RWPE2 (cell line): Measurements from ENCODE around the gene HS3ST3A1.

Experiments
- ATAC-seq: fragments of 200-7000 bp; cut with Tn5 transposase; 3 replicates; pipeline ENCODE4 v1.9.1; 2021; ENCODE audit warnings: low read depth
- DNase-seq: peaks from one replicate; pipeline ENCODE4 v3.0.0-alpha.2; 2020; ENCODE audit warnings: low spot score
- H3K27ac ChIP-seq: fragments of 450-650 bp; 2 replicates; pipeline ENCODE4 v1.5.1; 2017; ENCODE audit warnings: mild to moderate bottlenecking; ENCODE audit not compliant: poor library complexity, severe bottlenecking
- H3K27me3 ChIP-seq: fragments of 250-450 bp; sonication (Bioruptor Pico); 2 replicates; pipeline ENCODE4 v1.5.1; 2021; ENCODE audit warnings: mild to moderate bottlenecking, moderate library complexity; ENCODE audit not compliant: insufficient read depth, poor library complexity, severe bottlenecking
- H3K36me3 ChIP-seq: fragments of 250-450 bp; sonication (Bioruptor Pico); 2 replicates; pipeline ENCODE4 v1.5.1; 2020; ENCODE audit warnings: low read depth, mild to moderate bottlenecking, moderate library complexity
- H3K4me1 ChIP-seq: fragments of 250-450 bp; sonication (Bioruptor Pico); 2 replicates; pipeline ENCODE4 v1.5.1; 2021; ENCODE audit warnings: mild to moderate bottlenecking, moderate library complexity; ENCODE audit not compliant: insufficient read depth, poor library complexity, severe bottlenecking
- H3K4me3 ChIP-seq: fragments of 250-450 bp; sonication (Bioruptor Pico); 2 replicates; pipeline ENCODE4 v1.5.1; 2021; ENCODE audit warnings: mild to moderate bottlenecking, moderate library complexity; ENCODE audit not compliant: severe bottlenecking
- H3K9me3 ChIP-seq: fragments of 250-450 bp; sonication (Bioruptor Pico); 2 replicates; pipeline ENCODE4 v1.5.1; 2021; ENCODE audit warnings: mild to moderate bottlenecking, moderate library complexity; ENCODE audit not compliant: severe bottlenecking
- TF ChIP-seq, protein P1 (sequence below): fragments of 450-650 bp; IDR thresholded peaks from one replicate; pipeline ENCODE4 v1.5.1; 2017; ENCODE audit warnings: mild to moderate bottlenecking, moderate library complexity; ENCODE audit not compliant: poor library complexity, severe bottlenecking

The HS3ST3A1 gene

GRCh38 chr17:13509527-13509926, 92.2 kb downstream of the HS3ST3A1 start:
- Histone ChIP-seq H3K9me3 (no peaks in the 10 kb centered on the region), H3K27ac (no peak overlapping the region), H3K27me3 (no peaks in the 10 kb centered on the region), H3K36me3 (no peaks in the 10 kb centered on the region), H3K4me3 (no peak overlapping the region), H3K4me1 (peaks cover 7% of the 10 kb centered on the region)
- DNase-seq, result no peak
- ATAC-seq, result no peak
- TF ChIP-seq, protein P1, sequence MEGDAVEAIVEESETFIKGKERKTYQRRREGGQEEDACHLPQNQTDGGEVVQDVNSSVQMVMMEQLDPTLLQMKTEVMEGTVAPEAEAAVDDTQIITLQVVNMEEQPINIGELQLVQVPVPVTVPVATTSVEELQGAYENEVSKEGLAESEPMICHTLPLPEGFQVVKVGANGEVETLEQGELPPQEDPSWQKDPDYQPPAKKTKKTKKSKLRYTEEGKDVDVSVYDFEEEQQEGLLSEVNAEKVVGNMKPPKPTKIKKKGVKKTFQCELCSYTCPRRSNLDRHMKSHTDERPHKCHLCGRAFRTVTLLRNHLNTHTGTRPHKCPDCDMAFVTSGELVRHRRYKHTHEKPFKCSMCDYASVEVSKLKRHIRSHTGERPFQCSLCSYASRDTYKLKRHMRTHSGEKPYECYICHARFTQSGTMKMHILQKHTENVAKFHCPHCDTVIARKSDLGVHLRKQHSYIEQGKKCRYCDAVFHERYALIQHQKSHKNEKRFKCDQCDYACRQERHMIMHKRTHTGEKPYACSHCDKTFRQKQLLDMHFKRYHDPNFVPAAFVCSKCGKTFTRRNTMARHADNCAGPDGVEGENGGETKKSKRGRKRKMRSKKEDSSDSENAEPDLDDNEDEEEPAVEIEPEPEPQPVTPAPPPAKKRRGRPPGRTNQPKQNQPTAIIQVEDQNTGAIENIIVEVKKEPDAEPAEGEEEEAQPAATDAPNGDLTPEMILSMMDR, result no peak

DNA sequence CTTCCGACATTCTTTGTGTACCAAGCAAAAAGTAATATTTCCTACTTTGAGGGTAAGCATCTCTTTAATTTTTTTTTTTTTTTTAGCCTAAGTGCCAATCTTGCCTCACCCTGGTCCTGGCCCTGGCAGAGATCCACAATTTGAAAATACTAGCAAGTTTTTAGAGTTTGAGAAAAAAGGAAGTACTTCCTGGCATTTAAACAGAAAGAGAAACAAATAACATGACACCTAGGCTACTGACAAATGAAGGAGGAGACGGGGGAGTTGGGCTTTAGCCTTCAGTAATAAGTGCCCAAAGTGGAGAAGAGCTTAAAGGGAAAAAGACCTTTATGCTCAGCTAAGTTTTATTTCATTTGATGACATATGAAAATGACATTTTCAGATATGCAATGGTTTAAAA, 92.8 kb downstream of the HS3ST3A1 start:
- TF ChIP-seq, protein P1, result no peak
- Histone ChIP-seq H3K4me3 (no peak overlapping the region), H3K36me3 (no peaks in the 10 kb centered on the region), H3K27me3 (no peaks in the 10 kb centered on the region), H3K4me1 (peaks cover 7% of the 10 kb centered on the region), H3K9me3 (no peaks in the 10 kb centered on the region), H3K27ac (no peak overlapping the region)
- ATAC-seq (no peak; the same call in 1 of the 3 replicates), DNase-seq (no peak)

DNA sequence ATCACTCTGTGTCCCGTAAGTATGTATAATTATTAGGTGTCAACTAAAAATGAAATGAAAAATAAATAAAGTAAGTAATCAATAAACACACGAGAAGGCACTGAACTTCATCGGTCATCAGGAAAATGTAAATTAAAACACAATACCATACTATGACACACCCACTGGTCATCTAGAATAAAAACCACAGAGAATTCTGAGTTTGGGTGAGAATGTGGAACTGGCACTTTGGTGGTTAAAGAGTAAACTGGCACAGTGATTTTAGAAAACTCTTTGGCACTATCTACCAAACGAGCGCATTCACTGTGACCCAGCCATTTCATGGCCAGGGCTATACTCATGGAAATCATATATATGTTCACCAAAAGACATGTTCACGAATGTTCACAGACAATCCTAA, 98.2 kb downstream of the HS3ST3A1 start:
- Histone ChIP-seq H3K4me1 (no peaks in the 10 kb centered on the region), H3K27ac (no peak overlapping the region), H3K4me3 (no peak overlapping the region), H3K27me3 (no peaks in the 10 kb centered on the region), H3K36me3 (no peaks in the 10 kb centered on the region), H3K9me3 (no peaks in the 10 kb centered on the region)
- DNase-seq, result no peak
- ATAC-seq, result no peak
- TF ChIP-seq, protein P1, result no peak

DNA sequence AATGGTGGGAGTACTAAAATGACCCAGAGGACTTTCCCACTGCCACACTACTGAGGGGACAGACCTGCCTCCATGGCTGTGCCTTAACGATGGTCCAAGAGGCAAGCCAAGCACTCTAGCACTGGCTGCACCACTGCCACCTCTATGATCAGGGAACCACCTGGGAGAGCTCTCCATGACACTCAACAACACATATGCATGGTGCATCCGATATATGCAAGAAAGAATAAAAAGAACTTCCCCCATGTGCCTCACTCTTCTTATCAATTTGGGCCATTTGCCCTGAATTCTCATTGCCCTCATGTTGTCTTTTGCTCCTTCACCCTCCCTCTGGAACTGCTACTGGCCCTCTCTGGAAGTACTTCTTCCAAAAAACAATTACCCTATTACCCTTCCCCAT, 99.5 kb downstream of the HS3ST3A1 start:
- H3K4me1 ChIP-seq, result no peaks in the 10 kb centered on the region
- no peaks in the 10 kb centered on the region for H3K27me3 ChIP-seq
- ATAC-seq (no peak), DNase-seq (no peak)
- no peak overlapping the region for H3K4me3 ChIP-seq
- TF ChIP-seq, protein P1, result no peak
- H3K9me3 ChIP-seq, result no peaks in the 10 kb centered on the region
- H3K27ac ChIP-seq, result no peak overlapping the region
- no peaks in the 10 kb centered on the region for H3K36me3 ChIP-seq

DNA sequence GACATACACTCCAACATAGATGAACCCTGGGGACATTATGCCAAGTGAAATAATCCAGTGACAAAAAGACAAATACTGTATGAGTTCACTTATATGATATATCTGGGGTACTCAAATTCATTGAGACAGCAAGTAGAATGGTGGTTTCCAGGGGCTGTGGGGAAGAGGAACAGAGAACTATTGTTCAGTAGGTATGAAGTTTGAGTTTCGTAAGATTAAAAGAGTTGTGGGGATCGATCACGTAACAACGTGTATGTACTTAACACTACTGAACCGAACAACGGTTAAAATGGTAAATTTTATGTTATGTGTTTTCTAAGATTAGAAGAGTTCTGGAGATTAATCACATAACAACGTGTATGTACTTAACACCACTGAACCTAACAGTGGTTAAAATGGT, 100.8 kb downstream of the HS3ST3A1 start:
- TF ChIP-seq, protein P1, result no peak

More for the DNA sequence above, 100.8 kb downstream of the HS3ST3A1 start:
- Histone ChIP-seq H3K27ac (no peak overlapping the region), H3K27me3 (no peaks in the 10 kb centered on the region), H3K9me3 (no peaks in the 10 kb centered on the region), H3K4me3 (no peak overlapping the region), H3K36me3 (no peaks in the 10 kb centered on the region), H3K4me1 (no peaks in the 10 kb centered on the region)
- DNase-seq (no peak), ATAC-seq (no peak)
